K562 (cell line): ENCODE measurements around the gene AFG1L. TPM values are rescaled to one million over a fixed set of nuclear protein-coding genes. Genes with fewer than 3 reads are reported as not detected.

Experiments used
- ELF1 ChIP-seq: fragments of 200-800 bp; sonication (Bioruptor generic); IDR thresholded peaks from 2 replicates; pipeline ENCODE4 v1.6.1; 2016; ENCODE audit warnings: missing genetic modification characterization, missing compliant biosample characterization
- ETV5 ChIP-seq: sonication (generic); formaldehyde crosslinking; IDR thresholded peaks from 2 replicates; pipeline ENCODE4 v1.4.0; 2020; ENCODE audit warnings: low read depth, mild to moderate bottlenecking, missing genetic modification reagents
- POLR3A ChIP-seq: IDR thresholded peaks from 2 replicates; pipeline ENCODE4 v1.6.1; 2011; ENCODE audit warnings: borderline replicate concordance, mild to moderate bottlenecking, moderate library complexity; ENCODE audit not compliant: insufficient read length, insufficient read depth; ENCODE audit errors: extremely low read depth
- SMC3 ChIP-seq: conservative IDR thresholded peaks from 2 replicates; pipeline ENCODE4 v1.6.1; 2011; ENCODE audit warnings: low read depth, low read length, improper control_type of control experiment; ENCODE audit not compliant: insufficient read depth
- TEAD4 ChIP-seq, 2 experiments: sonication (generic) in 1 of 2; formaldehyde crosslinking in 1 of 2; IDR thresholded peaks; 2 replicates each; pipeline versions ENCODE4 v1.6.1 to v1.8.0; 2012 to 2022; ENCODE audit warnings: borderline replicate concordance in 1 of 2, inconsistent platforms in 1 of 2, low read length in 1 of 2, mild to moderate bottlenecking in 1 of 2, missing genetic modification reagents in 1 of 2
- polyA plus RNA-seq, 8 experiments: library from polyadenylated mRNA; depleted of rRNA in 4 of 8; stranded (reverse) in 5 of 8; unstranded in 3 of 8; fragments of >200 nt; fragmentation: Nextera tagmentation in 2 of 8; fragmentation: Illumina TruSeq in 1 of 8; extraction: Ambion mirVana in 2 of 8; extraction: Trizol in 1 of 8; gene quantifications; 2 replicates each; pipeline versions ENCODE4 v1.2.1 to v1.2.3, GENCODE V29; 2011 to 2014; ENCODE audit warnings: inconsistent platforms in 1 of 8, missing spikeins in 1 of 8
- total RNA-seq, 7 experiments: library from RNA; depleted of rRNA in 6 of 7; stranded (reverse); fragments of >200 nt in 6 of 7; fragmentation: Illumina TruSeq in 2 of 7; extraction: Trizol in 2 of 7; gene quantifications; 2 replicates each; pipeline versions ENCODE4 v1.2.1 to v1.2.3, GENCODE V29; 2011 to 2021; ENCODE audit warnings: low replicate concordance in 1 of 7
- TF ChIP-seq, protein P1 (sequence below), 2 experiments: fragments of 450-650 bp; formaldehyde crosslinking in 1 of 2; IDR thresholded peaks; 2 replicates each; pipeline versions ENCODE4 v1.4.0 to v1.6.1; 2014 to 2020; ENCODE audit warnings: mild to moderate bottlenecking in 2 of 2, borderline replicate concordance in 1 of 2, low read depth in 1 of 2

The AFG1L gene
- total and polyA plus RNA-seq, 9 of the 15 experiments (the other 6 are each of a cell fraction or from before 2014, with no cell fraction given), result 2.2 to 15.5 (median 5.8) TPM

DNA sequence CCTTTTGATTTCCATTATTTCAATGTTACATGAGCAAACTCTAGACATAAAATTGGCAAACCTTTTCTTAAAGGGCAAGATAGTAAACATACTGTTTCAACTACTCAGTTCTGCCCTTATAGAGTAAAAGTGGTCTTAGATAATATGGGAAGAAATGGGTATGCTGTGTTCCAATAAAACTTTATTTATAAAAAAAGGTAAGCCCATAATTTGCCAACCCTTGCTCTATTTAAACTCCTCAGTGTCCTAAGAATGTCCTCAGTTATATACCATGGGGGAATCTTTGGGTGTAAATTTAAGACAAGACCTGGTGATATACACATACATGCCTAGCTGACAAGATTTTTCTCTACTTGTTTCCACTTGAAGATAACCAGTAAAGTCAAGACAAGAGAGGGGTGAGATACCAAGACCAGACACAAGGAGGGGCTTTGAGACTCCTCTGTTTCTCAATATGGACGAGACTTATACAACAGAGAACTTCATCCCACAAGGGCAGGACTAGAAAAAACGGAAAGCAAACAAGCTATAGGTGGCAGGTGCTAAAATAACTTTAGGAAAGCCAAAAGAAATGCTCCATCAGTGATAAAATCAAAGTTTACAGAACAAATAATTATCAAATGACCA lies 44.5 kb upstream of the AFG1L start (continued):
- TF ChIP-seq, protein P1, sequence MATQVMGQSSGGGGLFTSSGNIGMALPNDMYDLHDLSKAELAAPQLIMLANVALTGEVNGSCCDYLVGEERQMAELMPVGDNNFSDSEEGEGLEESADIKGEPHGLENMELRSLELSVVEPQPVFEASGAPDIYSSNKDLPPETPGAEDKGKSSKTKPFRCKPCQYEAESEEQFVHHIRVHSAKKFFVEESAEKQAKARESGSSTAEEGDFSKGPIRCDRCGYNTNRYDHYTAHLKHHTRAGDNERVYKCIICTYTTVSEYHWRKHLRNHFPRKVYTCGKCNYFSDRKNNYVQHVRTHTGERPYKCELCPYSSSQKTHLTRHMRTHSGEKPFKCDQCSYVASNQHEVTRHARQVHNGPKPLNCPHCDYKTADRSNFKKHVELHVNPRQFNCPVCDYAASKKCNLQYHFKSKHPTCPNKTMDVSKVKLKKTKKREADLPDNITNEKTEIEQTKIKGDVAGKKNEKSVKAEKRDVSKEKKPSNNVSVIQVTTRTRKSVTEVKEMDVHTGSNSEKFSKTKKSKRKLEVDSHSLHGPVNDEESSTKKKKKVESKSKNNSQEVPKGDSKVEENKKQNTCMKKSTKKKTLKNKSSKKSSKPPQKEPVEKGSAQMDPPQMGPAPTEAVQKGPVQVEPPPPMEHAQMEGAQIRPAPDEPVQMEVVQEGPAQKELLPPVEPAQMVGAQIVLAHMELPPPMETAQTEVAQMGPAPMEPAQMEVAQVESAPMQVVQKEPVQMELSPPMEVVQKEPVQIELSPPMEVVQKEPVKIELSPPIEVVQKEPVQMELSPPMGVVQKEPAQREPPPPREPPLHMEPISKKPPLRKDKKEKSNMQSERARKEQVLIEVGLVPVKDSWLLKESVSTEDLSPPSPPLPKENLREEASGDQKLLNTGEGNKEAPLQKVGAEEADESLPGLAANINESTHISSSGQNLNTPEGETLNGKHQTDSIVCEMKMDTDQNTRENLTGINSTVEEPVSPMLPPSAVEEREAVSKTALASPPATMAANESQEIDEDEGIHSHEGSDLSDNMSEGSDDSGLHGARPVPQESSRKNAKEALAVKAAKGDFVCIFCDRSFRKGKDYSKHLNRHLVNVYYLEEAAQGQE (IDR thresholded peaks at IDR 0.05; ENCODE audit: borderline replicate concordance), result peak; percentile 58; the same call in 1 of the 2 replicates
- TF ChIP-seq, protein P1 (CRISPR knock-in tag; IDR thresholded peaks at IDR 0.05; ENCODE audit: low read depth), result no peak
- 0 out of 2 replicates have a peak, but pooled peaks have one; percentile 8 for TF ChIP-seq SMC3
- no peak for TF ChIP-seq ETV5 (CRISPR knock-in tag)
- no peak for TF ChIP-seq ELF1 (tag)
- no peak for TF ChIP-seq POLR3A
- 0 out of 2 replicates have a peak, but pooled peaks have one; percentile 13 for TF ChIP-seq TEAD4 (IDR thresholded peaks at IDR 0.05; ENCODE audit: low read length)
- TF ChIP-seq TEAD4 (CRISPR knock-in tag; IDR thresholded peaks at IDR 0.05; ENCODE audit: borderline replicate concordance), result no peak
